Esophagus muscularis mucosa (tissue), 4 donors: ENCODE measurements around the gene TRIM46. TPM values are rescaled to one million over a fixed set of nuclear protein-coding genes. Genes with fewer than 3 reads are reported as not detected.

ENCODE experiments used
- DNase-seq: peaks from one replicate; pipeline ENCODE4 v3.0.0-alpha.2; 2017; ENCODE audit errors: extremely low spot score
- H3K27ac ChIP-seq, 4 donors: fragments of 200-600 bp; sonication (generic); replicated peaks in 1 of 4; 1 replicate in 3 of 4; 2 replicates in 1 of 4; pipeline ENCODE4 v1.5.1; 2016 to 2019; ENCODE audit warnings: mild to moderate bottlenecking in 1 of 4
- H3K27me3 ChIP-seq, 4 donors: fragments of 200-600 bp; sonication (generic); one replicate each; pipeline versions ENCODE4 v1.5.1 to v1.6.0; 2016 to 2019
- H3K36me3 ChIP-seq, 4 donors: fragments of 200-600 bp; sonication (generic); one replicate each; pipeline ENCODE4 v1.5.1; 2016 to 2019
- H3K4me1 ChIP-seq, 4 donors: fragments of 200-600 bp; sonication (generic); one replicate each; pipeline ENCODE4 v1.5.1; 2016 to 2019
- H3K4me3 ChIP-seq, 4 donors: fragments of 200-600 bp; sonication (generic); 1 replicate in 2 of 4; 2 replicates in 2 of 4; pipeline ENCODE4 v1.5.1; 2016 to 2019; ENCODE audit warnings: mild to moderate bottlenecking in 4 of 4, moderate library complexity in 1 of 4
- H3K9me3 ChIP-seq, 4 donors: fragments of 200-600 bp; sonication (generic); 1 replicate in 3 of 4; 2 replicates in 1 of 4; pipeline ENCODE4 v1.5.1; 2016 to 2019
- CTCF ChIP-seq, 3 experiments: fragments of 200-600 bp in 2 of 3; fragments of 450-650 bp in 1 of 3; sonication (generic) in 2 of 3; IDR thresholded peaks; one replicate each; pipeline ENCODE4 v1.5.1; 2017 to 2019; ENCODE audit warnings: antibody characterized with exemption in 3 of 3, mild to moderate bottlenecking in 2 of 3, moderate library complexity in 1 of 3
- EP300 ChIP-seq: sonication (generic); formaldehyde crosslinking; IDR thresholded peaks from one replicate; pipeline ENCODE4 v1.6.1; 2017; ENCODE audit warnings: antibody characterized with exemption
- POLR2A ChIP-seq: fragments of 450-650 bp; IDR thresholded peaks from one replicate; pipeline ENCODE4 v1.6.1; 2017; ENCODE audit warnings: antibody characterized with exemption, moderate library complexity, mild to moderate bottlenecking, low read depth
- POLR2AphosphoS5 ChIP-seq, 2 donors: sonication (generic); formaldehyde crosslinking; IDR thresholded peaks; one replicate each; pipeline ENCODE4 v1.6.1; 2017; ENCODE audit warnings: antibody characterized with exemption in 2 of 2
- WGBS: methylation state at CpG from one replicate; pipeline ENCODE4 v1.1.5; 2018; 5-methylcytosine and 5-hydroxymethylcytosine counted together
- intact Hi-C: fragments of 100-400 bp; cut with DNase I; formaldehyde crosslinking; loops from one replicate; pipeline ENCODE4 v1.15.1; 2023
- total RNA-seq, 4 donors: library from RNA; depleted of rRNA; stranded (reverse); fragments of >200 nt; gene quantifications; one replicate each; pipeline versions ENCODE4 v1.1.0 to v1.2.1, GENCODE V29; 2016

TRIM46 gene
- total RNA-seq, 4 donors from 2014 or later, result 0.13 to 1.7 (median 0.17) TPM; not detected in 1

- peak overlapping the region; percentile 93 to 99 (median 96) for H3K27ac ChIP-seq
- H3K4me1 ChIP-seq, result peaks cover 75 to 92% (median 87%) of the 10 kb centered on the region in 4 donors
- H3K9me3 ChIP-seq, result no peaks in the 10 kb centered on the region
- no peak for TF ChIP-seq POLR2A
- peak in 1 of 2 donors; percentile 83 for TF ChIP-seq POLR2AphosphoS5 (IDR thresholded peaks at IDR 0.05)
- TF ChIP-seq EP300, result peak; percentile 63
- DNase-seq, result peak; percentile 96
- peaks cover 16 to 52% (median 46%) of the 10 kb centered on the region in 4 donors for H3K36me3 ChIP-seq
- 3% methylated on average over 18 of the region's 18 CpGs for WGBS
- peak overlapping the region; percentile 72 to 81 (median 76) for H3K4me3 ChIP-seq
- no peaks in the 10 kb centered on the region for H3K27me3 ChIP-seq
- intact Hi-C loops, result no loop called here
These were observed 38.7 kb upstream of the TRIM46 start for GRCh38 chr1:155134880-155135414.

GRCh38 chr1:155135415-155136028 lies 38.1 kb upstream of the TRIM46 start, which contains the start of gene SLC50A1:
Gene SLC50A1 (plus strand): TSS chr1:155135852. CDS start chr1:155135912, 60 bp downstream.
- peaks cover 16 to 52% (median 46%) of the 10 kb centered on the region in 4 donors for H3K36me3 ChIP-seq
- peak; percentile 24 to 72 (median 46) for TF ChIP-seq CTCF (IDR thresholded peaks at IDR 0.05)
- TF ChIP-seq EP300, result no peak
- peak; percentile 84 for TF ChIP-seq POLR2A
- peak; percentile 90 to 97 for TF ChIP-seq POLR2AphosphoS5 (IDR thresholded peaks at IDR 0.05)
- DNase-seq, result peak; percentile 99
- no peaks in the 10 kb centered on the region for H3K27me3 ChIP-seq
- H3K4me1 ChIP-seq, result peaks cover 71 to 89% (median 83%) of the 10 kb centered on the region in 4 donors
- peak within 1 kb of the TSS; percentile 72 to 81 (median 76) for H3K4me3 ChIP-seq
- H3K9me3 ChIP-seq, result no peaks in the 10 kb centered on the region
- intact Hi-C loops, result no loop called here
- H3K27ac ChIP-seq, result peak within 1 kb of the TSS; percentile 93 to 99 (median 96)
- under 1% methylated on average over 28 of the region's 52 CpGs for WGBS

GRCh38 chr1:155136748-155137147 lies 36.9 kb upstream of the TRIM46 start:
- intact Hi-C loops, result no loop called here
- no peaks in the 10 kb centered on the region for H3K9me3 ChIP-seq
- WGBS, result 40% methylated on average over 6 of the region's 6 CpGs
- H3K4me1 ChIP-seq, result peaks cover 61 to 78% (median 73%) of the 10 kb centered on the region in 4 donors
- peak overlapping the region; percentile 72 to 81 (median 76) for H3K4me3 ChIP-seq
- TF ChIP-seq EP300 (no peak), POLR2A (no peak), POLR2AphosphoS5 (IDR thresholded peaks at IDR 0.05) (no peak), CTCF (IDR thresholded peaks at IDR 0.05) (no peak)
- DNase-seq, result no peak
- peak overlapping the region; percentile 93 to 99 (median 96) for H3K27ac ChIP-seq
- H3K27me3 ChIP-seq, result no peaks in the 10 kb centered on the region
- H3K36me3 ChIP-seq, result peaks cover 16 to 43% (median 38%) of the 10 kb centered on the region in 4 donors

DNA sequence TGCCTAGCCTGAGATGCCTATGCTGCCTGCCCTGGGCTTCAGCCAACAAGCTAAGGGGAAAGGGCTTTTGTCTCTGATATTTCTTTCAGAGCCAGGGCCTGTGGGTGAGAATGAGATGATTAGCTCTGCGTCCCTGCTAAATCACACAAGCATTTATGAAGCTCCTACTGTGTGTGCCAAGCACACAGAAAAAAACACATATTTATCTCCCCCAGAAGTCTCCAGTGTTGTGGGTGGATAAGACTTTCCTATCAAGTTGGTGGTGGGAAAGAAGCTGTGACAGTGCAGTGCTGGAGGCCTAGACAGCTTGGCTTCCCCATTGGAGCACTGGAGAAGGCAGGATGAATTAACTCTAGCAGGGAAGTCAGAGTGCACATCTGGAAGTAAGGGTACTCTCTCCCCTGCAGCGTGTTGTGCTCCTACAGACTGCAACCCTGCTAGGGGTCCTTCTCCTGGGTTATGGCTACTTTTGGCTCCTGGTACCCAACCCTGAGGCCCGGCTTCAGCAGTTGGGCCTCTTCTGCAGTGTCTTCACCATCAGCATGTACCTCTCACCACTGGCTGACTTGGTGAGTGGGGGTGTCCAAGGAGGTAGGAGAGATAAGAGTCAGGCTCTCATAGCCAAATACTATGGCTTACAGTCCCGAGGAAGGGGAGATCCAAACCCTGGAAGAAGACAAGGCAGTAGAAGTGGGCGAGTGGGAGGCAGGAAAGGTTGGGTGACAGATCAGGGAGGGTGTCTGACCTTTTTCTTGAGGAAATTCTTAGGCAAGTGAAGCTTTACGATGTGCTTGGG lies 36.3 kb upstream of the TRIM46 start:
- DNase-seq, result no peak
- H3K9me3 ChIP-seq, result no peaks in the 10 kb centered on the region
- H3K27me3 ChIP-seq, result no peaks in the 10 kb centered on the region
- H3K4me3 ChIP-seq, result peak overlapping the region in 2 of 4 donors; percentile 72 to 81
- peak overlapping the region; percentile 93 to 99 (median 96) for H3K27ac ChIP-seq
- H3K4me1 ChIP-seq, result peaks cover 55 to 72% (median 68%) of the 10 kb centered on the region in 4 donors
- 91% methylated on average over 6 of the region's 6 CpGs for WGBS
- TF ChIP-seq POLR2A (no peak), EP300 (no peak), POLR2AphosphoS5 (IDR thresholded peaks at IDR 0.05) (no peak), CTCF (IDR thresholded peaks at IDR 0.05) (no peak)
- peaks cover 16 to 37% (median 32%) of the 10 kb centered on the region in 4 donors for H3K36me3 ChIP-seq
- intact Hi-C loops, result no loop called here
